Central memory CD4-positive, alpha-beta T cell (primary cell): ENCODE measurements around the gene EXTL1.
A peak's percentile ranks its signal among the peaks of the same experiment; 100 is the strongest.

Source experiments
- DNase-seq: peaks from one replicate; pipeline ENCODE4 v3.0.0; 2022

The EXTL1 gene

GRCh38 chr1:25997828-25998761, 23.5 kb upstream of the EXTL1 start, which contains the start of gene PAFAH2:
Gene PAFAH2, minus strand, starts transcription at chr1:25998063. Its CDS starts 7,247 bp downstream, at chr1:25990816.
- DNase-seq, result peak; percentile 97

DNA sequence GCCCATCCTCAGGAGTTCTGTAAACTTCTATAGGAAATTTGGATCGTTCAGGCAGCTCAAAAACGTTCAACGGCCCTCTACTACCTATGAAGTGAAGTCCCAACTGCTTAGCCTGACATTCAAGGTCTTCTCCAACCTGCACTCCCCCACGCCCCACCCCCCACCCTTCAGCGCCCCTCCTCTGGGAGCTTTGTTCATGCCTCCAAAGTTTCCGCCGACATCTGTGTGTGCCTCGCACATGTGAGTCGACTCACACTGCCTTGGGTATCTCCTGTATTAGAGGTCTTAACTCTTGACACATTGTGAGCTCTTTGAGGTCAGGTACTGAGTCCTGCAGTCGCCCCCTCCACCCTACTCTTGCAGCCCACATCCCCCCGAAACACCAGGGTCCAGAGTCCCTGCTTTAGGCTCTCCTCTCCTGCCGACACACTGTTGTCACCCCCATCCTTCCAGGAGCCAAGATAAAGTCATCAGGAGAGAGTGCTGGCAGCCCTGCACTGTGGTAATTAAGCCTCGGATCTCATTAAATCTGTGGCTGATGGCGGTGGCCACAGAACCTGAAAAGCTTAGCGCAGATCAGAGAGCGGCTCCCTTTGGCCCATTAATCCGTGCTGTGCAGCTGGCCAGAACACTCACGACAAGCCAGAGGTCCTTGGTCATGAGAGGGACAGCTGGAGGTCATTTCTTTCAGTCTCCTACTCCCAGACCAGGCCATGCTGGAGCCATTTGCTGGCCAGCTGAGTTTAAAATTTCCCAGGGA, 22.4 kb upstream of the EXTL1 start:
- DNase-seq, result no peak

- no peak for DNase-seq
Observed at GRCh38 chr1:26003262-26003661, 18.3 kb upstream of the EXTL1 start.

DNA sequence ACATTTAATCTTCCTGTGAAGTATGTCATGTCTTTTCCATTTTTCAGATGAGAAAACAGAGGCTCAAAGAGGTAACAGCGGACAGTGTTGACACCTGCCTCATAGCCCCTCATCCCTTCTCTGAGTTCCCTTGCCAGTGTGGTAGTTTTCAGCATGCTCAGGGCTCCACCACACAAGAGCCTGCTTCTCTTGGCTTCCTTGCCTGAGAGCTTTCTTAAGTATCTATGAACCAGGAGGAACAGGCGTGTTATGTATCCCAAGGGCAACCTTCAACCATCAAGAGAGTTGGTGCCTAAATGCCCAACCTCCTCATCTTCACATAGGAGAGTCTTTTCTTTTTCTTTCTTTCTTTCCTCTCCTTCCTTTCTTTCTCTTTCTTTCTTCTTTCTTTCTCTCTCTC, 17.8 kb upstream of the EXTL1 start:
- DNase-seq, result no peak

DNA sequence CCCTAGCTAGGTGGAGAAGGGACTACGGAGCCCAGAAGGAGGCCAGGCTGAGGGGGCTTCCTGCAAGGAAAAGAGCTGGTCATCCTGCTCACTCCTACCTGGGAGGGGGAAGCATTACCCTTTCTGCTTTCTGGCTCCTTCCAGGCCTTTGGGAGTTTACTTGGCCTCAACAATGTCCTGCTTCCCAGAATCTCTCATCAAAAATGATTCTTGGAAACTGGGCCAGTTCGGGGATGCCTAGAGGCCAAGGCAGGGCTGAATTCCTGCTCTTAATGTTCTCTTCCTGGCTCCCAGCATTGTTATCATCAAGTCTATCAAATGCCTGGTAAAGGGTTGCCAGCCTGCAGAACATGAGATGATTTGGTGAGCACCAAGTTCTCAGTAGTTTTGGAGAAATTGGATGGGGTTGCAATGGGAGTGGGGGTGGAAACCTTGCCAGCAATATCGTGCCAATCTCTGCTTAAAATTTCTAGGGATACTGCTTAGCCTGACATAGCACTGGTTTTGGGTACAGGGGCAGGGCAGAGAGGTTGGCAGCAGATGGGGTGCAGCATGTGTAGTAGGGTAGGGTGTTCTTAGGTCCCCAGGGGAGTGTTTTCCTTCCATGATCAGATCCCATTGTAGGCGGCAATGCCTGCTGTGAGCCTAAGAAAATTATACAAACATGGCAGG, 16.0 kb upstream of the EXTL1 start:
- DNase-seq, result no peak

DNA sequence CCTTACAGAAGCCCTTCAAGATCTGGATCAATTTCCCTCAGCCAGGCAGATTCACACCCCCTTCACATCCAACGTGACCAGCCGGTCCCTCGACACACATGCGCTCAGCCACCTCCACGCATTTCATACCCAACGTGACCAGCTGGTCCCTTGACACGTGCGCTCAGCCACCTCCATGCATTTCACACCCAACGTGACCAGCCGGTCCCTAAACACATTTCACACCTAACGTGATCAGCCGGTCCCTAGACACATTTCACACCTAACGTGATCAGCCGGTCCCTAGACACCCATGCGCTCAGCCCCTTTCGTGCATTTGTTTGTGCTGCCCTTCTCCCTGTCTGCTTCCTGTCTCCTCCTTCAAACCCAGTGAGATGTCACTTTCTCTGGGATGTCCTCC, 14.9 kb upstream of the EXTL1 start:
- no peak for DNase-seq

- no peak for DNase-seq
Observed at GRCh38 chr1:26009796-26010447, 11.7 kb upstream of the EXTL1 start.

- DNase-seq, result no peak
Observed at GRCh38 chr1:26010825-26011224, 10.8 kb upstream of the EXTL1 start.

DNA sequence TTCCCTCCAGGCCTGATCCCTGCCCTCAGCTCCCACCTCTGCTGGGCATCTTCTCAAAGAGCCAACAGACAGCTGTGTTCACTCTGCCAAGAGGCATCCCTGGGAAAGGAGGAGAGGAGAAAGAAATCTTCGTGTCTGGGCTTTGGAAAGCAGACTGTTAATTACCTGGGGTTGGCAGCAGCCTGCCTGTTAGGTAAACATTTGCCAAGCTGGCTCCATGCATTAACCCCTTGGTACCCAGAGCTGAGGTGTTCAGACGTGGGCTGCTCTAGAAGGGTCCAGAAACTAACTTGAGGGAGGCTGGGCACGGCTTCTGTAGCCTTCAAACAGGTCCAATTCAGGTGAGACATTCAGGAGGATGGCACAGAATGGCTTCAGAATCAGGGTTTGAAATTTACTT, 8.7 kb upstream of the EXTL1 start:
- DNase-seq, result no peak

- no peak for DNase-seq
Observed at GRCh38 chr1:26014179-26014578, 7.4 kb upstream of the EXTL1 start.

DNA sequence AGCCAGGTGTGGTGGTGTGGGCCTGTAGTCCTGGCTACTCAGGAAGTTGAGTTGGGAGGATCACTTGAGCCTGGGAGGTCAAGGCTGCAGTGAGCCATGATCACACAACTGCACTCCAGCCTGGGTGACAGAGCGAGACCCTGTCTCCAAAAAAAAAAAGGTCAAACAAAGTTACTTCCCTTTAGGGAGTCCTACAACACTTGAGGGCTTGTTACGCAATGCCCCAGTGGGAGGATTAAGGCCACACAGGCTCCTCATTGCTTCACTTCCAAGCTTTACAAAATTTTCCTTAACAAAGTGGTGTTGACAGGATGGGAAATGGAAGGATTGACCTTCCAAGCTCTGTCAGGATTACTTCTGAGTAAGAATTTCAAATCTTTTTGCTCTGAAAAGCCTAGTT, 6.2 kb upstream of the EXTL1 start:
- DNase-seq, result no peak

DNA sequence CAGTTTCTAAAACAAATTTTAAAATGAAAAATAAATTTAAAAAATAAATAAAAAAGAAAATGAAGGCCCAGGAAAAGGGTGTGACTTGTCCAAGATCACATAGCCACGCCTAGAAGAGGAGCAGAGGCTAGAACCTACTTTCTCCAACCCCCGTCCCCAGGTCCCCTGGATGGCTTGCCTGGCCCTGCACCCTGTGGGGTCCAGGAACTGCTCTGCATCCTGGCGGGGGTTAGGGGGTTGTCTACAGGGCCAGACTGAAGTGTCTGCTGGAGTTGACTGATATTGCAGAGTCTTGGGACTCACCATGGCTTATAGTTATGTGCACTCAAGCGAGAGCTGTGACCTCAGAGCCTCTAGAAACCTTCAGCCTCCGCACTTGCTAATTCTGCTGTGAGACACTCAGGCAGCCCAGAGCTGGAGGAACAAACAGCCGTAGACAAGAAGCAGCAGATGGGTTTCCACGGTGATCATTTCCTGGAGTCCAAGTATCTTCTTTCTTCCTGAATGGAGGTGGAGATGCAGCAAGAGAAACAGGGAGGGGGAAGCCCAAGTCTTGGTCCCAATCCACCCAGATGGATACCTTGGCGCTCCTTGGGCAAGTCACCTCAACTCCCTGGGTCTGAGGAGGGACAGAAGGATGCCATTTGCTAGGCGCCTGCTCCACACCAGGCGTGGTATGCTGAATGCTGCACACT, 5.2 kb upstream of the EXTL1 start:
- DNase-seq, result no peak

GRCh38 chr1:26016953-26017545, 4.5 kb upstream of the EXTL1 start:
- no peak for DNase-seq

DNA sequence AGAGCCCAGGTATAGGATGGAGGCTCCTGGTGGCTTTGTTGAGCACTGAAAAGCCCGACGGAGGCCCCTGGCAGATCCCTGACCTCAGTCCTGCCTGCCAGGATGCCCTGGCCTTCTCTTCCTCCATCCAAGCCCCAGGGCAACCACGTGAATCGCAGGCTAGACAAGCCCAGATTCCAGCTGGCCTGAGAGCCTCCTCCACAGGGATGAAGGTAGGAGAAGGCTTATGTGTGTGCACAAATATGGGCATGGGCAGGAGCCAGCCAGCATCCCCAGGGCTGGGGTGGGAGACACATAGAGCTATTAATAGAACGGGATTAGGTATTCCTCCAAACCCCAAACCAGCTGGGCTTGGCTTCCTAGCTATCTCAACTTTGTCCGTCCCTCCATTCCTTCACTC, 4.0 kb upstream of the EXTL1 start:
- DNase-seq, result no peak

GRCh38 chr1:26019641-26020315, 1.8 kb upstream of the EXTL1 start:
- DNase-seq, result no peak

GRCh38 chr1:26020330-26020768, 1.2 kb upstream of the EXTL1 start:
- no peak for DNase-seq

GRCh38 chr1:26020941-26021646, 481 bp upstream of the EXTL1 start:
- DNase-seq, result no peak

DNA sequence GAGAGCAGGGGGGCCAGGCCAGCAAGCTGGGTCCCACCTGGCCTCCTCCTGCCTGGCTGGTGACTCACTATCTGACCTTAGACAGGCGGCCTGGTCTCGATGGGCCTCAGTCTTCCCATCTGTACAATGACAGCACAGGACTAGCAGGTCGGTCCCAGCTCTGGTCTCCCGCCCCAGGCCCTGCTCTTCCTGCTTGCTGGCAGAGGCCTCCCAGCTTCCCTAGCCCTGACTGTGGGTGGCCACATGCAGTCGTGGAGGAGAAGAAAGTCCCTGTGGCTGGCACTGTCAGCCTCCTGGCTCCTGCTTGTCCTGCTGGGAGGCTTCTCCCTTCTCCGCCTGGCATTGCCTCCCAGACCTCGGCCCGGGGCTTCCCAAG, 817 bp downstream of the EXTL1 start:
- DNase-seq, result no peak

DNA sequence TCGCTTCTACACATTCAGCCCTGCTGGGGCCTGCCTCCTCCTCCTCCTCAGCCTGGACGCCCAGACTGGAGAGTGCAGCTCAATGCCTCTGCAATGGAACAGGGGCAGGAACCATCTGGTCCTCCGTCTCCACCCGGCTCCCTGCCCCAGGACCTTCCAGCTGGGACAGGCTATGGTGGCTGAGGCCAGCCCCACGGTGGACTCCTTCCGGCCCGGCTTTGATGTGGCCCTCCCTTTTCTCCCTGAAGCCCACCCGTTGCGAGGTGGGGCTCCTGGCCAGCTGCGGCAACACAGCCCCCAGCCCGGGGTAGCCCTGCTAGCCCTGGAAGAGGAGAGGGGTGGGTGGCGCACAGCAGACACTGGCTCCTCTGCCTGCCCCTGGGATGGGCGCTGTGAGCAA, 1.4 kb downstream of the EXTL1 start:
- no peak for DNase-seq

GRCh38 chr1:26023826-26024225, 2.3 kb downstream of the EXTL1 start:
- DNase-seq, result no peak

DNA sequence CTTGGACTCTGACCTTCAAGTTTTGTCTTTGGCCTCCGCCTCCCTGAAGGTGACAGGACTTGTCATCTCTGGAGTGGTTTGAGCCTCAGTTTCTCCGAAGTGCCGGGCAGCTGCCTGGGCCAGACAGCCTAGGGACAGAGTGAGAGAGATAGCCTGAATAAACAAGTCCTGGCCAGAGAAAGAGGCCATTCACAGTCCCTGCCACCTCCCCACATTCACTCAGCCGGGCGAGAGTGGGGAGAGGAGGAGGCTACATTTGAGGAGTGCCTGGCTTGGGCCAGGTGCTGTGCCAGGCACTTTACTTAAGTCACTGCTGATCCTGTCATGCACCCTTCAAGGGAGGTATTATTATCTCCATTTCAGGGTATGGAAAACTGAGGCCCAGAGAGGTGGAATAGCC, 3.5 kb downstream of the EXTL1 start:
- no peak for DNase-seq
